Effector CD4-positive, alpha-beta T cell (primary cell): Measurements from ENCODE around the gene SPECC1.
"Not testable (repeated sequence)": the region's sequence is repeated elsewhere in the genome, so short reads cannot be mapped to it uniquely, and the experiment has no call there.

Experiments
- DNase-seq: peaks from one replicate; pipeline ENCODE4 v3.0.0-alpha.2; 2020

Gene SPECC1

DNA sequence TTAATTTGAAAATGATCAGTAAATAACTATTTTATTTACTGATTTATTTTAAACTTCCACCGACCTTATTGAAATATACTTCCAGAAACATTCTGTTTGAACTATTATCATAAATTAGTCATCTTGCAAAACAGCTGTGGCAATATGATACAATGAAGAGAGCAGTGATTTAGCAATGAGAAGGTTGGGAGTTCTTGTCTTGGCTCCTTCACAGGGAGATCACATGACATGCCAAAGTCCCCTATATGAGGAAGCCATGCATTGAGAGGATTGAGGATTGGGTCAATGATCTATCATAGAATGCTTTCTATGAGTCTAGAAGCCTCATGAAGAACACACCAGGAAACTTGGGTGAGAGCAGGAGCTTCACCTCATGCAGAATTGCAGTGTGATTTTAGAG, 235.5 kb downstream of the SPECC1 start:
- DNase-seq = no peak

GRCh38 chr17:20246692-20247091, 237.5 kb downstream of the SPECC1 start:
- no peak for DNase-seq

GRCh38 chr17:20253323-20253722, 244.2 kb downstream of the SPECC1 start:
- DNase-seq = no peak

DNA sequence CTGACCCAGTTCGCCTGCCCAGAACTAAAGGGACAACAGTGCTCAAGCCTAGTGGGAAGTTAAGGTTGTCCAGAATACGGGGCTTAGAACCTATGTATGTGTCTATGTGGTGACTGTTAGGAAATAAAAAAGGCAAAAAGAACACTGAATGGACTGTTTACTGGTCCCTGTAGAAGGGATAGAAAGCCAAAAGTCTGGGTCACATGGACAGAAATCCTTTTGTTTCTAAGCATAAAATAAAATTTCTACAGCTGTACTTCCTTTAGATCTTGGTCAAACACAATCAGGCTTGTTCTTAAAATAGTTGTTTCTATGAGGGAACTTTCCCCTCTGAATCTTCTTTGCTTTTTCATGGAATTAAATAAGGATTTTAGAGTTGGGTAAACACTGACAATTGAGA, 245.4 kb downstream of the SPECC1 start:
- no peak for DNase-seq

DNA sequence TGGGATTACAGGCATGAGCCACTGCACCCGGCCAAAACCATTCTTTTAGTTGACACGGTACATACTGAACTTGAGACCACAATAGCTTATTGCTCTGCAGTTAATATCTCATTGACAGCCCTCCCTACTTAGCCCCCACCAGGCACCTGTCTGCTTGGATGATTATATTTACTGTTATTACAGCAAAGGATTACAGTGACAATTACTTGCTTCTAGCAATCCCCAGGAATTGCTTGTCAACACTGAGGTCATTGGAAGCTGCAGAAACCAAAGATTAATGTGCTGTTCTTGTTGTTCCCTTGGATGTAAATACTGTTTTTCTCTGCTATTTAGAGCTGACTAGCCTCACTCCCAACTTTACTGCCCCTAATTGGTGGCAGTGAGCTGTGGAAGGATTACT, 247.0 kb downstream of the SPECC1 start:
- no peak for DNase-seq

- DNase-seq = no peak
Measured at GRCh38 chr17:20257008-20257407, 247.8 kb downstream of the SPECC1 start.

DNA sequence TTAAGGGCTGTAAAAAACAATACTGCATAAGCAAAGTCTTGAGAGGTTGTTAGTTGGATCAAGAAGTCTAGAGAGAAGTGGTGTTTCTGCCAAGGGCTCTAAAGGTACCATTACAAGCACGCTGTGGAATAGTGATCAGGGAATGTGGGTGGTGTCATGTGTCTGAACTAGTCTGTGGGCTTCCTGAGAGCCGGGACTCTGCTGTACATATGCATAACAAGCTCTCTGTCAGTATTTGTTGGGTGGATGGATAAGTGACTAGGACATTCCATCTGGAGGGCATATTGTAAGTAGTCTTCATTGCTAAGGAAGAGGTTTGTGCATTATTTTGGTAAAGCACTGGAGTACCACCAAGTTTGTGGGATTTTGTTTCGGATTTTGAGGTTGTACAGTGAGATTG, 248.6 kb downstream of the SPECC1 start:
- no peak for DNase-seq

DNA sequence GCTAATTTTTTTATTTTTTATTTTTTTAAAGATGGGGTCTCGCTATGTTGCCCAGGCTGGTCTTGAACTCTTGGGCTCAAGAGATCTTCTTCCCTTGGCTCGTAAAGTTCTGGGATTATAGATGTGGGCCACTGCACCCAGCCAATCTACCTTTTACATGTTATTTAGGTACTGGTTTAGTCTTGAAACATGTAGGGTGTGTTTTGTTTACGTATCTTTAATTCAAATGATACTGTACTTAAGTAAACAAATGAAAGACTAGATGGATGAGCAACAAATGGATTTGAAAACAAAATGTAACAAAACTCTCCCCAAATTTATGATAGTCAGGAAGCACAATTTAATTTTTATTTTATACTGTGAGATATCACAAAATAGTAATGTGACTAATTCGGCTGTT, 250.5 kb downstream of the SPECC1 start:
- DNase-seq = no peak

DNA sequence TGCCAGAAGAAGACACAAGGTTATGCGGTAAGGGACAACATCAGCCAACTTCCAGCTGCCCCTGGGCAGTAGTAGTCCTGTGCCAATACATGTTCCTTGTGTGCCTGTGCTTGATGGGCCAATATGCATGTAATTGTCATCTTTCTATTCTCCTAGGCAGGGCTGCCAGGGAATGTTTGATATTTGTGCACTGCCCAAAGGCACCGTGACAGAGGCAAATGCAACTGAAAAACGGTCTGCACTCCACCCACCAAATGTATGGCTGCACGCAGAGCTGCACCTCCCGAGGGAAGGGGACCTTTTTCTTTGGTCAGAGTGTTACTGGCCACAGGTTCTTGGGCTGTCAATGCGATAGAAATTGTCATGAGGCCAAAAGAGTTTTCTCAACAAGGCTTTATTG, 251.1 kb downstream of the SPECC1 start:
- DNase-seq = no peak

- DNase-seq = no peak
Measured at GRCh38 chr17:20262226-20263114, 253.3 kb downstream of the SPECC1 start.

DNA sequence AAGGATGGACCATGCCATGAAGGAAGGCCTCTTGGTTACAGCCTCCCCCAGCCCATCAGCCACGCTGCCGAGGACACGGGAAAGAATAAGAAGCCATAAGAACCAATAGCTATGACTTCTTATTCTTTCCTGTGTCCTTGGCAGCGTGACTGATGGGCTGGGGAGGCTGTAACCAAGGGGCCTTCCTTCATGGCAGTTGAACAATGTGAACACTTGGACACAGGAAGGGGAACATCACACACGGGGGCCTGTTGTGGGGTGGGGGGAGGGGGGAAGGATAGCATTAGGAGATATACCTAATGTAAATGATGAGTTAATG, 253.9 kb downstream of the SPECC1 start:
- not testable (repeated sequence) for DNase-seq

DNA sequence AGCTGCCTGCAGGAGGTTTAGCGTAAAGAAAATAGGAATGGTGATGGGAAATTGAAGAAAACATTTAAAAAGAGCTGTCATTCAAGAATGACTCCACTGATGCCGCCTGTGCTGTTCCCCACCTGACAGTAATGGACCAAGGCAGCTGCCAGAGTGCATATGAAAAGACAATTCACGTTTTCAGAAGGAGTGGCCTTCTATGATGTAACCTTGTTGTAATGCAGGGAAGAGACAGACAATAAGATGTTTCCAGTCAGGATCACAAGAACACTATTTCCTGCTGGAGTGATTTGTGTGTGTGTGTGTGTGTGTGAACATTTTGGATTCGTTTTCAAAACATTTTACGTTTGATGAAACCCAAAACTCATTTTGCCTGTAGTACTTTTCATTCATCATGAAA, 254.4 kb downstream of the SPECC1 start:
- DNase-seq = no peak

- DNase-seq = no peak
Measured at GRCh38 chr17:20264996-20265395, 255.8 kb downstream of the SPECC1 start.

- no peak for DNase-seq
Measured at GRCh38 chr17:20266806-20267458, 257.8 kb downstream of the SPECC1 start.

DNA sequence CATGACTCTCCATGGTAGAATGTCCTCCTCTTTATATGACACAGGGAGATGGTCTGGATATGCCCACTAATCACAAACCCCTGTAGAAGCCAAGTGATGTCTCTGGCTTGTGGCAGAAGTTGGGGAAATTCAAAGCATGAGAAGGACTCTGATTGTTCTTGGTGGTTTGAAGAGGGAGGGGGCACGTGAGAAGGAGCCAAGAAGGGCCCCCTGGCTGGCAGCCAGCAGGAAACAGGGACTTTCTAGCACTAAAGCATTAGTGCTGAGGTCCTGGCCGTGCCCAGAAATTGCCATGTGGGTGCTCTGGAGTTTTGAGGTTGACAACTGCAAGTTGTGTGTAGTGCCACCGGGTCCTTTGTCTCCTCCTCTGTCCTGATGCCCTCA, 258.3 kb downstream of the SPECC1 start:
- DNase-seq = peak; percentile 15

GRCh38 chr17:20270369-20270768, 261.2 kb downstream of the SPECC1 start:
- DNase-seq = no peak

- no peak for DNase-seq
Measured at GRCh38 chr17:20271011-20271610, 262.0 kb downstream of the SPECC1 start.

DNA sequence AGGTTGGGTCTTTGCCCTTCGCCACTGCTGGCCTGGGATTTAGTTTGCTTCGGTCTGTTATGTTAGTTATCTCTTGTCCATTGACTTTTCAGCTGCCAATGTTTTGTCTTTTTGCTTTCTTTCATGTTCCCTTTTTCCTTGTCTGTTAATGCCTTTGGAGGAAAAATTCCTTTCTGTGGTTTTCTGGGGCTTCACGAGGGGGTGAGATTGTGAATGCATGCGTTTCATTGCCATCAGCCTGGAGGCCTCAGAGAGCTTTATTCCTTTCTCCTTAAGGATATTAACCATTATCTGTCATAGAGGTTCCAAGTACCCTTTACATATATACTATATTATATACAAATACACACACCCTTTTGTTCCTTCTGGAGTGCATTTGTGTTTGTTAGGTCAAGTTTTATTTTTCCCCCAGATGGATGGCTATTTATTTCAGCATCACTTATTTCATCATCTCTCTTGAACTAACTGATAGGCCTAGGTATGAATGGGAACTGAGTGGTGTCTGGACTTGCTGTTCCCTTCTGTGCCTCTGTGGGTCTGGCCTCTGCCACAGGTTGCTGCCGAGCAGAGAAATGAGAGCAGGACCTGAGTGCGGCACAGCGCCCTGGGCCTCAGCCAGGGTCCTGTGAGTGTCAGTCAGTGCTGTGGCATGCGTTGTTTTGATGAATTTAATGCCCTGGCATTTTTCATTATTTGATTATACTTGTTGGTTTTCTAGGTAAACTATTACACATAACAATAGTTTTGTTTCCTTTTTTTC, 264.8 kb downstream of the SPECC1 start:
- DNase-seq = no peak

- no peak for DNase-seq
Measured at GRCh38 chr17:20275653-20276052, 266.5 kb downstream of the SPECC1 start.

- no peak for DNase-seq
Measured at GRCh38 chr17:20276421-20276820, 267.3 kb downstream of the SPECC1 start.

DNA sequence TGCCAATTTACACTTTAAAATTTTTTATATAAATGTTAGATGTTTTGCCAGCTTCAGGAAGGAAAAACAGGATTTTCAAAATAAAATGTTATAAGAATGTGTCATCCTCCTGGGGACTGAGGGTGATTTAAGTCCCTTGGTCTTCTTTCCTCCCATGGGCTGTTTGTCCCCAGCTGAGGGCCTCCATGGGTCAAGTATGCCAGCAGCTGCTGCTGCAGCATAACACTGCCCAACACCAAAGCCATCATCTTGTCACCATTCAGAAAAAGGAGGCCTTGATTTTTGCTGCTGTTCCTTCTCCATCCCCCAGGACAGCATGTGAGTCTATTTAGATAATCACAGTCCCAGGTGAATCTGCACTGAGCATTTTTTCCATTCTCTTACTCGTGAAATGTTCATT, 269.6 kb downstream of the SPECC1 start:
- DNase-seq = no peak

DNA sequence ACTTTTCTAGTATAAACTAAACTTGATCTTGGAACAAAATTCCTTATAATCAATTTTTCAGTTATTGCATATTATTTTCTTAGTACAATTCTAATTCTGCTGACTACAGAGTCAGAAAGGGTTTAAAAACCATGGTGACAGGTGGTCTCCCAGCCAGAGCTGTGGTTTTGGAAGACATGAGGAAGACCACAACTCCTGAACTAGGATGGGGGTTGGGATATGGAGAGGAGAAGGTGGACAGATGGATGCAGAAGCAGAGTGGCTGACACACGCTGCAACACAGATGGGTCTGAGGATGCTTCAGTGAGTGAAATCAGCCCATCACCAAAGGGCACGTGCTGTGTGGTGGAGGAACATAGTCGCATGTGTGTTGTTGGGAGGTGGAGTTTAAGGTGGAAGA, 270.5 kb downstream of the SPECC1 start:
- no peak for DNase-seq

- no peak for DNase-seq
Measured at GRCh38 chr17:20280051-20280450, 270.9 kb downstream of the SPECC1 start.
